HG02571 (cell line): ENCODE measurements around the gene MAP1B.

Source experiments
- ATAC-seq: cut with Tn5 transposase; IDR thresholded peaks from one replicate; pipeline ENCODE4 v1.9.1; 2021; ENCODE audit warnings: mild to moderate bottlenecking, moderate library complexity; ENCODE audit not compliant: unreplicated experiment

MAP1B gene

GRCh38 chr5:72096602-72097188, 10.6 kb upstream of the MAP1B start:
- no peak for ATAC-seq

GRCh38 chr5:72101828-72102227, 5.4 kb upstream of the MAP1B start:
- ATAC-seq, result no peak

GRCh38 chr5:72106817-72107130, 501 bp upstream of the MAP1B start:
- no peak for ATAC-seq

- no peak for ATAC-seq
Measured at GRCh38 chr5:72107901-72108201, 576 bp downstream of the MAP1B start.

GRCh38 chr5:72108202-72109061, 1.2 kb downstream of the MAP1B start:
- no peak for ATAC-seq

- no peak for ATAC-seq
Measured at GRCh38 chr5:72109062-72109411, 1.8 kb downstream of the MAP1B start.

GRCh38 chr5:72109625-72110024, 2.4 kb downstream of the MAP1B start:
- ATAC-seq, result no peak

- no peak for ATAC-seq
Measured at GRCh38 chr5:72110394-72111013, 3.2 kb downstream of the MAP1B start.

- no peak for ATAC-seq
Measured at GRCh38 chr5:72112389-72112788, 5.1 kb downstream of the MAP1B start.

GRCh38 chr5:72114629-72115028, 7.4 kb downstream of the MAP1B start:
- no peak for ATAC-seq

GRCh38 chr5:72115296-72115695, 8.0 kb downstream of the MAP1B start:
- ATAC-seq, result no peak

- ATAC-seq, result no peak
Measured at GRCh38 chr5:72117307-72117706, 10.0 kb downstream of the MAP1B start.

- no peak for ATAC-seq
Measured at GRCh38 chr5:72121052-72121779, 13.9 kb downstream of the MAP1B start.

GRCh38 chr5:72121780-72122445, 14.6 kb downstream of the MAP1B start:
- ATAC-seq, result no peak

- no peak for ATAC-seq
Measured at GRCh38 chr5:72122602-72123001, 15.3 kb downstream of the MAP1B start.

- no peak for ATAC-seq
Measured at GRCh38 chr5:72123764-72124376, 16.6 kb downstream of the MAP1B start.

GRCh38 chr5:72125271-72125940, 18.1 kb downstream of the MAP1B start:
- no peak for ATAC-seq

GRCh38 chr5:72125941-72126620, 18.8 kb downstream of the MAP1B start:
- no peak for ATAC-seq

GRCh38 chr5:72126796-72127195, 19.5 kb downstream of the MAP1B start:
- no peak for ATAC-seq

- no peak for ATAC-seq
Measured at GRCh38 chr5:72129725-72130124, 22.4 kb downstream of the MAP1B start.
